Activated CD8-positive, alpha-beta memory T cell treated with anti-CD3 and anti-CD28 coated beads for 36 hours (primary cell): Measurements from ENCODE around the gene ACP1. TPM values are rescaled to one million over a fixed set of nuclear protein-coding genes. Genes with fewer than 3 reads are reported as not detected.

Experiments used
- CTCF ChIA-PET: fragments of 350-600 bp; sonication (Branson Sonifier 250); formaldehyde crosslinking; loops from one replicate; lab custom pipeline; 2021; ENCODE audit warnings: antibody characterized with exemption; lab: Charles Lee
- POLR2A ChIA-PET: fragments of 350-600 bp; sonication (Branson Sonifier 250); formaldehyde crosslinking; loops from one replicate; lab custom pipeline; 2021; ENCODE audit warnings: antibody characterized with exemption; lab: Charles Lee
- total RNA-seq, 2 experiments: library from RNA; stranded (reverse); gene quantifications; one replicate each; pipeline ENCODE4 v1.2.3, GENCODE V29; 2021

ACP1 gene
- total RNA-seq, 2 experiments from 2014 or later, result 152 to 160 TPM

DNA sequence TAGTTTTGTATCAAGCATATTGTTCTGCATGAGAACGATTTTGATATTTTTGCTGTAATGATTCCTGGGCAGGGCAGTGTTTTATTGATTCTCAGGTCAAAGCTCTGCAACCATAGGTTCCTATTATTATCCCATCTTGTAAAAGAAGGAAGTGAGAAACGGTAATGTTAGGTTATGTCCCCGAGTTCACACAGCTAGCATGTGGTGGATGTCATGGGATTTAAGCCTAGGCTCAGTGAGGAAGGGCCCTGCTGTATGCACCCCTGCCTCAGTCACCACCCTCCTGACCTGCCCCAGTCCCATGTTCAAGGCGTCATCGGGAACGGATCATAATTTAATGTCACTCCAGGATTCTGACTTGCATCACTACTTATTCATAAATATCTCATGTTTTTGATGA lies 10.7 kb downstream of the ACP1 start:
- CTCF ChIA-PET, result interaction anchor here (1.2 kb wide), 1 partner anchor 18 kb away, joined by 3 read pairs; no protein-coding TSS in a partner anchor
- POLR2A ChIA-PET, result no interaction called here

DNA sequence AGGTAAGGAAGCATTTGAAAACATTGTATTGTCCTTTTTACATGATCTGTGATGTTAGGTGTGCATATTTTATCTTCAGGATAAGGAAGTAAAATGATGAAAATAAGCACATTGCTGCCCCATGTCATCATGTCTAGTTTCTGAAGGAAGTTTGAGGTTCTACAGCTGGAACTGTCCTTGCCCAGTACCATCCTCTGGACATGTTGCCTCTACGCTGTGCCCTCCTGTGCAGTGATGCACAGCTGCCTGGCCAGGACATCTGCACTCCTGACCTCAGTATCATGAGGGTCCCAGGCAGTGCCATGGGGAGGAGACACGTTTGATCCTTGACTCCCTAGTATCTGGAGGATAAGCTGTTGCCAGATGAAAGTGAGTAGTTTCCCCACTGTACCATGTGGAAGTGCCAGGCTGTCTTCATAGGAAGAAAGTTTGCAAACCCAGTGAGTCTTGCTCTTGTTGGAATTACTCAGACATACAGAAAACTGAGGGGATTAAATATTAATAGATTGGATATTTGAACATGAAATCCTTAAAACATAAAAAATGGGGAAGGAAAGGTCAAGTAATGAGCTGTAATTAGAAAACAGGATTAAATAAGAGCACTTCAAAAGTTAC lies 13.7 kb downstream of the ACP1 start:
- POLR2A ChIA-PET, result no interaction called here
- CTCF ChIA-PET, result no interaction called here

- ChIA-PET POLR2A (no interaction called here), CTCF (no interaction called here)
Measured at GRCh38 chr2:278927-279320, 14.2 kb downstream of the ACP1 start.

GRCh38 chr2:279366-279765 lies 14.6 kb downstream of the ACP1 start:
- ChIA-PET POLR2A (no interaction called here), CTCF (no interaction called here)

GRCh38 chr2:279956-280649 lies 15.4 kb downstream of the ACP1 start:
- ChIA-PET POLR2A (no interaction called here), CTCF (no interaction called here)

GRCh38 chr2:280650-281110 lies 15.9 kb downstream of the ACP1 start:
- POLR2A ChIA-PET, result no interaction called here
- CTCF ChIA-PET, result no interaction called here

- ChIA-PET POLR2A (interaction anchor here (0.7 kb wide), 1 partner anchor 344 kb away, joined by 3 read pairs; no protein-coding TSS in a partner anchor), CTCF (no interaction called here)
Measured at GRCh38 chr2:281381-281780, 16.6 kb downstream of the ACP1 start.

DNA sequence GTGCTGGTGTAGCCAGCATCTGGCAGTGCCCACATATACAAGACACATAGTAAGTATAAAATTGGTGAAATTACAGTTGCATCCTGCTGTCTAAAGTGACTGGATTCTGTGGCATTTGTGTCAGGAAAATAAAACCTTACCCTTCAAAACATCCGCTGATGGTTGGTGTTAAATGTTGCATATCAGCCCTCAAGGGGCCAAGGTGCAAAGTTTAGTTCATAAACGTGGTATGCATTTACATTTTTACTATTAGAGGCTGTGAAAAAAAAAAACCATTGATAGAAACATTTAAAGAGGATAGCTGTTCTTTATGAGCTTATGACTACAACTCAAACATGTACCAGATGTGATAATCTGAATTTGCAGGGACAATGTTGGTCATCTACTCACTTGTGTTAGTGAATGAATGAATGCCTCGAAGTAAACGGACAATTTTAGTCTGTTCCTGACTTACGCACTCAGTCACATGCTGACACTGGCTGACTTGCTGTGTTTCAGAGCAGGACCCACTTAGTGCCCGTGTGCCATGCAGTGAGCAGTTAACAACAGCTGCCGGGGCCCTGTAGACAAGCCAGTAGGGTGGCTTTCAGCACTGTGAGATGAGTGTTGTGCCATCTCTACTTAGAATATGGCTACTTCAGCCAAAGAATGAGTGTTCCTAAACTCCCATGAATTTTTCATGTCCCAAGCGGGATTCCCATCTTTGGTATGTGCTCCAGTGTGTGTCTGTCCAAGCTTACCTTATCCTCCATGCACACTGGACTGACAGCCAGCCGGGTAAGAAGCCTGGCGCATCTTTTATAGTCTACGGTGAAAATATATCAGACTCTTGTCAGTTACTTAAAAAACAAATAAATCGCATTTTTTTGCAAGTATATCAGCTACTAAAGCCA lies 17.9 kb downstream of the ACP1 start:
- ChIA-PET POLR2A (no interaction called here), CTCF (no interaction called here)

DNA sequence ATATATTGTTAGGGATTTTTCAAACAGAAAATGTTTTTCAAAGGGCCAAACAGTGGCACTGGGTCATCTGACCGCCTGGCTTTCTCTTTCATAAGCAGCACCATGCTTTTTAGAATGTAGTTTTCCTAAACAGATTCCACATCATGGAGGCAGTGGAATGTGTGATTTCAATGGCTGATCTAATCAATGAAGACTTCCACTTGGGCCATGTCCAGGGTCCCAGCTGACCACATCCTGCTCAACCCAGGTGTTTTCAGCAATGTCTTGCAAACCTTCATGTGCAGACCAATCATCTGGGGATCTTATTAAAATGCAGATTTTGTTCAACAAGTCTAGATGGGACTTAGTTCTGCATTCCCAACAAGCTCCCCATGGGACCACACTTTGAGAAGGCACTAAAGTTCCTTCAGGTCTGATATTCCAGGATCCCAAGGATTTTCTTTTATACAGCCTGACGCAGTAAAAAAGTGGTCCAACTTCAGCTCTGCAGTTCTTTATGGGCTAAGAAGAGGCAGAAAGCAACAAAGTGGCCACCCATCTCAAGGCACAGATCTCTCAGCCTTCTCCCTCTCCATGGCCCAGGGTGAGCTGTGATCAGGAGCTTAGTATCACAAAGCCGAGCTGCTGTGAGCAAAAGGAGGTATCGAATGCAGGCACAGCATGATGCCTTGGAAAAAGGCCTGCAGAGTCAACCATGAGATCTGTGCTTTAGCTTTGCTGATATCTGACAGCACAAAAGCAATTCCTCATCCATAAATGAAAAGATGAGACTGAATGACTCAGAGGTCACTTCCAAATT lies 19.4 kb downstream of the ACP1 start:
- ChIA-PET POLR2A (no interaction called here), CTCF (no interaction called here)

- CTCF ChIA-PET, result no interaction called here
- POLR2A ChIA-PET, result no interaction called here
Measured at GRCh38 chr2:284896-285492, 20.2 kb downstream of the ACP1 start.

GRCh38 chr2:285531-285930 lies 20.8 kb downstream of the ACP1 start:
- ChIA-PET CTCF (no interaction called here), POLR2A (no interaction called here)

DNA sequence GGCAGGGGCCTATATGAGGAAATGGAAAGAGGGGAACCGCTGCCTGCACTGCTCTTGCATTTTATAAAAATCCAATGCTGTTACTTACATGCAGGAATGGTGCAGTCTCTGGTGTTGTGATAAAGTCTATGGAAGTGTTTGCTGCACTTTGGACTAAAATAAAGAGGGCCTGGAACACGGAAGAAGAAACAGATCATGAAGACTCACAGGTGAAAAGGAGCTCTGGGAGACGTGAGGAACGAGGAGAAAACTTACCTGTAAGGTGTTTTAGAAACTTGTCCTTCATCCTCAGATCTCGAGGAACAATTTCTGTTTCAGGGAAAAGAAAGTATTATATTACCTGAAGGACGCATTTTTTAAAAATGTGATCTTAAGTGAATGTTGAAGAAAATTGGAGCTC lies 21.3 kb downstream of the ACP1 start:
- ChIA-PET POLR2A (no interaction called here), CTCF (no interaction called here)

GRCh38 chr2:286774-287392 lies 22.1 kb downstream of the ACP1 start:
- ChIA-PET CTCF (no interaction called here), POLR2A (no interaction called here)

DNA sequence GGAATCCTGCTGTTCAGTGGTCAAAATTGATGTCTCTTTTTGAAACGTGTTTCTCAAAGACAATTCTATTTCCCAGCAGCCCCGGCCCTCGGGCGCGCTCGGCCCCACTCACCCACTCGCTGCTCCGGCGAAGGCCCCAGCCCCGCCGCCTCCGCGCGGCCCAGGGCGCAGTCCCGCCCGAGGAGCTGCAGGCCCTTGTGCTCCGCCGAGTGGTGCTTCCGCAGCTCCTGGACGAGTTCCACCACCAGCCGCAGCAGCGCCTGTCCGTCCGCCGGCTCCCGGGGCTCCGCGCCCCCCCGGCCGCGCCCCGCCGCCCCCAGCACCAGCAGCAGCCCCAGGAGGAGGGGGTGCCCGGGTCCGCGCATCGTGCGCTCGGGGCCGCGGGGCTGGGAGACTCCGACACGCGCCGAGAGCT lies 22.7 kb downstream of the ACP1 start:
- ChIA-PET CTCF (no interaction called here), POLR2A (no interaction called here)

DNA sequence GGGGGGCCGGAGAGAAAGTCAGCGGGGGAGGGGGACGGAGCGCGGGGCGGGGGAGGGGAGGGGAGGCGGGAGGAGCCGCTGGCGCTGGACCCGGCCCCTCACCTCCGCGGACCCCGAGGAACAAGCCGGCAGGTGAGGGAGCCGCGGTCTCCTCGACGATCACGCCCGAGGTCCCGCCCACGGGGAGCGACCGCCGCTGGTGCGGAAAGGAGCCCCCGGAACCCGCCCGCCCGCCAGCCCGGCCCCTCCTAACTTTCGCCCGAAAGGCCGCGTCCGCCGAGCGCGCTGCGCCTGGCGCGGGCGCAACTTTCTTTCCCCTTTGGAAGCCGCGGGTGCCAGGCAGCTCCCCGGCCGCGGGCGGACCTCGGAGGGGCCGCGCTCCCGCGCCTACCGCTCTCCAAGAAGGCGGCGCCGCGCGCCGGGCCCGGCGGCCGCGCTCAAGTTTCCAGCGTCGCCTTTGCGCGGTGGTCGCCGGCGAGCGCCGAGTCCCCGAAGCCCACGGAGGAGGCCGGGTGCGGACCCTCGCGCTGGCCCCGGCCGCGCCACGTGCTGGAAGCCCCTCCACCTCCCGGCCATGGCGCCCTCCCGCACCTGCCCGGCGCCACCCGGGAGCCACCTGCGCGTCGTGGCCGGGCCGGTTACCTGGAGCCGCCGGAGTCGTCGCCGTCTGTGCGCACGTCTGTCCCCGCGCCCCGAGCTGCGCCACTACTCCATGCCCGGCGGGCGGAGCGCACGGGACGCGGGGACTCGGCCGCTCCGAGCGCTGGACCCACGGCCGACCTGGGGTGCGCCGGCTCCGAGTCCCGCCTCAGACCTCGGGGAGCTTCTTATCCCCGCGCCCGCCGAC lies 23.4 kb downstream of the ACP1 start, which contains the start of gene ALKAL2:
ALKAL2 (minus strand) TSS at position 181 of the 847 bp plus-strand sequence. CDS start 256 bp downstream, outside the sequence.
- POLR2A ChIA-PET, result no interaction called here
- CTCF ChIA-PET, result no interaction called here

DNA sequence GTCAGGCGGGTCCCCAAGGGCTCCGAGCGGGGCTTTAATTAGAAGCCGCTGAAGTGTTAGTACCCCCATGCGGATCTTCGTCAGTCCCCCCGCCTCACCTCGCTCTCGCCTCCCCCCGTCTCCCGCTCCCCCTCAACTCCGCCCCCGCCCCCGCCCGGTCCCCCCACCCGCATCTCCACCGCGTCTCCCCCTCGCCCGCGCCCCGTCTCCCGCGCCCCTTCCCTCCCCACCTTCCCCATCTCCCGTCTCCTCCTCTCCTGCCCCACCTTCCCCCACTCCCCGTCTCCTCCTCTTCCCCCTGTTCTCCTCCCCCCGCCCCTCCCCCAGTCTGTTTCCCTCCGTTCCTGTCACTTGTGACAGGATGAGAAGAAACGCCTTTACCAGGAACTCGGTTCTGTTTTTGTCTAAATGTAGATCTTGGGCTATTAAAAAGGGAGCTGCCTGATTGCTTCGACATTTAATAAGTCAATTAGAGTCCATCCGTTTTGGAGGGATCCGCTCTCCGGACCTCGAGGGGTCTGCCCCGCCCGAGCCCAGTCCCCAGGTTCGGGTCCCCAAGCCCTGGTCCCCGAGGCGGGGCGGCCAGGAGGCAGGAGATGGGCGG lies 24.1 kb downstream of the ACP1 start:
- ChIA-PET POLR2A (no interaction called here), CTCF (no interaction called here)

DNA sequence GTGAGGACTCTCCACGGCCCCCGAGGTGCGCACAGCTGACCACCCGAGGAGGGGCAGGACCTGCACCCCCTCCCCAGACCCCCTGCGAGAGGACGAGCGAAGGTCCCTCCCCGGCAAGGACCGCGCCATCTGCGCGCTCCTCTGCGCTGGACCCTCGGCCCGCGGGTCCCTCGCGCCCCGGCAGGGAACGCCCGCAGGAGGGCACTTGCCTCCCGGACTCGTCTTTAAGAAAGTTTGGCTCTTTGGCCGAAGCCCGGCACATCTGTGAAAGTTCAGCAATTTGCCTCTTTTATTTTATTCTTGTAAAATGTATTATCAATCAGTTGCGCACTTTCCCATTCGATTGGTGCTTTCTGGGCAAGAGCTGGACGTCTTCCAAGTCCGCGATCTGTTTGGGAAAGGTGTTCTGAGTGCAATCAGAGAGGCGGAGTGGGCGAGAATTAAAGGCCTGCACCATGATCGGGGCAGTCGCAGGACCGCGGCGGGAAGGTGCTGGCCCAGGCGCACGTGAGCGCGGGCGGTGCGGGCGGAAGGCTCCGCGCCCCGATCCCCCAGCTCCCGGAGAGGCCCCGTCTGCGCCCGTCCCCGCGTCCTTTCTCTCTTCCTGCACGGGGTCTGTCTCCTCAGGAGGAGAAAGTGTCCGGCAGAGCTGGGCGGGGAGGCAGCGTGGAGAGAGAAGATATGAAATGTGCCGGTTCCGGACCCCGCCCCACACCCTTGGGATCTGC lies 24.8 kb downstream of the ACP1 start:
- POLR2A ChIA-PET, result no interaction called here
- CTCF ChIA-PET, result no interaction called here
